ENCODE results near the gene MEGF9. TPM values are rescaled to one million over a fixed set of nuclear protein-coding genes. Genes with fewer than 3 reads are reported as not detected.
"Not testable (repeated sequence)": the region's sequence is repeated elsewhere in the genome, so short reads cannot be mapped to it uniquely, and the experiment has no call there.

Gene MEGF9
- polyA plus RNA-seq, 3 donors, result 19.7 to 22.1 (median 20.9) TPM

GRCh38 chr9:120676767-120677402 is 37.4 kb downstream of the MEGF9 start:
- no peak for DNase-seq (ENCODE audit: low read depth in 3 of 3, low spot score in 2 of 3)

DNA sequence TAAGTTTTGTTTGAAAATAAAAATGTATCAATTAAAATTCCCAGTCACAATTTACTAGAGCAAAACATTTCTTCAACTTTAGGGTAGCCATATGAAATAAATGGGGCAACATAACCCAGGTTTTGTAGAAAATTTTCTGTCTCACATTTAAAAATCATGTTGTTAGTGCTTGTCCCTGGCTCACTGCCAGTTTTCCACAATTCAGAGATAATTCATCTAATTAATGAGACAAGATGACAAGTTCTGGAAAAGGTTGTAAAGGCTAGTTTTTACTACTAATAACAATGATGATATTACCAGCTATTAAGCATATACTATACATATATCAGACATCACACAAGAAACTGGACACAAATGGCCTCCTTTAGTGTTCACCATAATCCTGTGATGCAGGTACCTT is 45.9 kb downstream of the MEGF9 start:
- no peak for DNase-seq (ENCODE audit: low read depth in 3 of 3, low spot score in 2 of 3)

- no peak for DNase-seq (ENCODE audit: low read depth in 3 of 3, low spot score in 2 of 3)
Measured at GRCh38 chr9:120663950-120664349, 50.3 kb downstream of the MEGF9 start.

GRCh38 chr9:120663380-120663779 is 50.9 kb downstream of the MEGF9 start:
- DNase-seq (ENCODE audit: low read depth in 3 of 3, low spot score in 2 of 3), result no peak

DNA sequence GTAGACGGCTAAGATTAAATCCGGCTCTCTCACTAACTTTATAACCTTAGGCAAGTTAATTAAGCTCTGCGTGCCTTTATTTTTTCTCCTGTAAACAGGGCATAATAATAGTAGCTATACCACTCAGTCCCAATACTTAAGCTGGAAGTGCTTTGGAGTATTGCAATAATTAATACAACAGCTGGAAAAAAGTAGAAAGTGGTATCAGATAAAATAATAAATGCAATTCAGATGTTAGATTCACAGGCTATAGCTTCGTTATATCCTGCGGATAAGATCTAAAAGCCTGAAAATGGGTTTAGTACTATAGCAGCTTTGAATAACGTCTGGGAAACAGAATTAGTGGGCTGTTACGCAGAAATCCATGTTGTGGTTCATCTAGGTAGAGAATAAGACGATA is 51.8 kb downstream of the MEGF9 start:
- no peak for DNase-seq (ENCODE audit: low read depth in 3 of 3, low spot score in 2 of 3)

DNA sequence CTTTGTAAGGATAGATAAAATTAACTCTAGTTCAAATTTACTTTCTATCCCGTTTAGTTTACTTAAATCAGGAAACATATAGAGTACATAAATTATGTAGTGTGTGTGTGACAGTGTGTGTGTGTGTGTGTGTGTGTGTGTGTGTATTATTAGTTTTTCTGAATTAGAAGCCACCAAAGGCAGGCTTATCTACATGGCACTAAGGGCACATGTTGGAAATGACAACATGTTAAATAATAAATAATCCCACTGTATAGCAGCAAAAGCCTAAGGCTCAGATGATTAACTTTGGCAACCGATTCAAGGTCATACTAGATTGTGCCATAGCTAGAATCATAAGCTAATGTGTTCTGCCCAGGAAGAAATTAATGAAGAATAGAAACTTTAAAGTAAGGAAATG is 54.6 kb downstream of the MEGF9 start:
- DNase-seq (ENCODE audit: low read depth in 3 of 3, low spot score in 2 of 3), result no peak

DNA sequence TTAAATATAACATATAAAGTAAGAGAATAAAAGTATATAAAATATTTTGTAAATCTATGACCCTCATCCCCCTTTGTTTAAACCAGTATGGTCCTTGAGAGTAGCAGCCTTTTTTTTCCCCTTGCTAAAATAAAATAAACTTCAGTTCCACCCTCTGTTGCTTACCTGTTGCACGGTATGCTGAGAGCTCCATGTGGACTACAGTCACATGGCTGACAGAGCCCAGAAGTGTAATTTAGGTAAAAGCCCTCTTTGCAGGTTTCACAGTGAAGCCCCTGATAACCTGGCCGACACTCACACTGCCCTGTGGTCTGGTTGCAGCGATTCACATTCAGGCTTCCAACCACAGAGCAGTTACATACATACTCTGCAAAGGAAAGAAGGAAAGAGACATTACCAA is 55.1 kb downstream of the MEGF9 start:
- DNase-seq (ENCODE audit: low read depth in 3 of 3, low spot score in 2 of 3), result no peak

- DNase-seq (ENCODE audit: low read depth in 3 of 3, low spot score in 2 of 3), result no peak
Measured at GRCh38 chr9:120655005-120655622, 59.2 kb downstream of the MEGF9 start.

GRCh38 chr9:120654272-120654671 is 60.0 kb downstream of the MEGF9 start:
- no peak for DNase-seq (ENCODE audit: low read depth in 3 of 3, low spot score in 2 of 3)

GRCh38 chr9:120653762-120654161 is 60.5 kb downstream of the MEGF9 start:
- no peak for DNase-seq (ENCODE audit: low read depth in 3 of 3, low spot score in 2 of 3)

DNA sequence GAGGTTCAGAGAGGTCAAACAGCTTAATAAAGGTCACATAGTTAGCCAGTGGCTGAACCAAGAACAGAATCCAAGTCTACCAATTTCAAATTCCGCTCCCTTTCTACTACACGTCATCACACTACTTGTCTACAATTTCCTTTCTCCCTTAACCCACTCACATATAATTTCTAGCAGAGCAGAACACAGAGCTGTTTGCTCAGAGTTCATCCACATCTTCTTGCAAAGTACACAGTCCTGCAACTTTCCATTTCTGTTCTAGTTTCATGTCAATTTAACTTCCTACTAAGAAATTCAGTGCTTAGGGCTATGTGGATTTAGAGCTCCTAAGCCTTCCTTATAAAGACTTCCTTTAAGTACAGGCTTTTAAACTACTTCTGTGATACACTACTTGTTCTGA is 61.3 kb downstream of the MEGF9 start:
- DNase-seq (ENCODE audit: low read depth in 3 of 3, low spot score in 2 of 3), result no peak

- no peak for DNase-seq (ENCODE audit: low read depth in 3 of 3, low spot score in 2 of 3)
Measured at GRCh38 chr9:120650352-120650751, 63.9 kb downstream of the MEGF9 start.

GRCh38 chr9:120648581-120649197 is 65.6 kb downstream of the MEGF9 start:
- DNase-seq (ENCODE audit: low read depth in 3 of 3, low spot score in 2 of 3), result no peak

DNA sequence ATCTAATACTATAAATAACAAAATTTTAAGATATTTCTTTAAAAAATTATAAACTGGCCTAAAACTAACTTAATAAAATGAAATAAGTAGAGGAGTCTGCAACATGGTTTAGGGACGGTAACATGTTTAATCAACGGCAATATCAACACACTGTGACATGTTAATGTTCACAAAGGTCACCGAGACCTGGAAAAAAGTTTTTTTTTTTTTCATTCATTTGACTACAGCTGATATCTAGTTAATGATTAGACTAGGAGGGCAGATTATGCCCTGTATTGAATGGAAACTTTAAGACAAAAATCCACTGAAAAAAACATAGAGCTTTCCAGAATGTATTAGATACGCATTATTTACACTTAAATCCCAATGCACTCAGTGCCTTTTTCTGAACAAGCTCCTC is 67.3 kb downstream of the MEGF9 start:
- no peak for DNase-seq (ENCODE audit: low read depth in 3 of 3, low spot score in 2 of 3)

GRCh38 chr9:120645760-120646159 is 68.5 kb downstream of the MEGF9 start:
- no peak for DNase-seq (ENCODE audit: low read depth in 3 of 3, low spot score in 2 of 3)

DNA sequence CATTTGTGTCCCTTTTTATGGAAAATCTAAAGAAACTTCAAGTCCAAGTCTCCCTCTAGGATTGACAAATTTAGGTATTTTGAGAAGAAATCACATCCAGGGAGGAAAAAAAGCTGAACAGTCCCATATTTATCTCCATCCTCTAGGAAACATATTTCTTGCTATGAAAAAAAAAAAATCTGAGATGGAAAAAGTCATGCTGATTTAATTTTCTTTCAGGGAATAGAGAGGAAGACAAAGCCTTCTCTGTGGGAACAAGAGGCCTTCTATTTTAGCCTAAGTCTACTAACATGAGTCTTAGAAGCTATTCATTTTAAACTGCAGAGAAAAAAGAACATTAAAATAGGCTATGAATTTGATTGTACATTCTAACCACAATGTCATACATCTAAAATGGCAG is 71.2 kb downstream of the MEGF9 start:
- DNase-seq (ENCODE audit: low read depth in 3 of 3, low spot score in 2 of 3), result no peak

GRCh38 chr9:120642129-120642770 is 72.0 kb downstream of the MEGF9 start:
- DNase-seq (ENCODE audit: low read depth in 3 of 3, low spot score in 2 of 3), result no peak

- not testable (repeated sequence) for DNase-seq (ENCODE audit: low read depth in 3 of 3, low spot score in 2 of 3)
Measured at GRCh38 chr9:120640874-120641273, 73.4 kb downstream of the MEGF9 start.

- DNase-seq (ENCODE audit: low read depth in 3 of 3, low spot score in 2 of 3), result no peak
Measured at GRCh38 chr9:120640380-120640779, 73.9 kb downstream of the MEGF9 start.

- no peak for DNase-seq (ENCODE audit: low read depth in 3 of 3, low spot score in 2 of 3)
Measured at GRCh38 chr9:120637919-120638318, 76.4 kb downstream of the MEGF9 start.

DNA sequence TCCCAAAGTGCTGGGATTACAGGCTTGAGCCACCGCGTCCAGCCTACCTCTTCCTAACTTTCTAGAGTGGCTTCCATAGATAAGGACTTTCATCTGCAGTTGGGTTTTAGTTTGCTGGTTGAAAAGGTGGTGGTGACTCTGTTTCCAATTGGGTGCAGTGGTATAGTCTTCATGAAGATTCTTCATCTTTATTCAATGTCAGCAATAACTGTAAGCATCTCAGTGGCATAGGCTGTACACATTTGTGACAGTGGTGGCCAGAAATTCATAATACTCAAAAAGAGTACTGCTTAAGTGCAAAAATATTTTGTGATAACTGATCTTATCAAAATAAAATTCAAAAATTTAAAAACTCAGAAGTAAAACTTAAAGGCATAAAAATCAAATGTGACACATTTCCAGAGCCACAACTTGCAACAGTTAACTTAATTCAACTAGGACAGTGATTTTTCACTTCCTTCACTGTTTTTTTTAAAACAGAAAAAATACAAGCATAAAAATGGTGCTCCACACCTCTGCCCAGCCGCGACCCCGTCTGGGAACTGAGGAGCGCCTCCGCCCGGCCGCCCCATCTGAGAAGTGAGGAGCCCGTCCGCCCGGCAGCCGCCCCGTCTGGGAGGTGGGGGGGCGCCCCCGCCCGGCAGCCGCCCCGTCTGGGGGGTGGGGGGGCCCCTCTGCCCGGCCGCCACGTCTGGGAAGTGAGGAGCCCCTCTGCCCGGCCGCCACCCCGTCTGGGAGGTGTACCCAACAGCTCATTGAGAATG is 77.9 kb downstream of the MEGF9 start:
- DNase-seq (ENCODE audit: low read depth in 3 of 3, low spot score in 2 of 3), result no peak

Measured in right renal cortex interstitium (tissue), 3 donors.